Ishikawa (cell line): ENCODE measurements around the gene UQCC5.

ENCODE experiments used
- CEBPB ChIP-seq: IDR thresholded peaks from 2 replicates; pipeline ENCODE4 v1.6.1; 2012
- CREB1 ChIP-seq: IDR thresholded peaks from 2 replicates; pipeline ENCODE4 v1.6.1; 2012; ENCODE audit warnings: low read depth
- EGR1 ChIP-seq: IDR thresholded peaks from 2 replicates; pipeline ENCODE4 v1.6.1; 2012
- EP300 ChIP-seq: IDR thresholded peaks from 2 replicates; pipeline ENCODE4 v1.6.1; 2012; ENCODE audit warnings: borderline replicate concordance
- FOXM1 ChIP-seq: IDR thresholded peaks from 2 replicates; pipeline ENCODE4 v1.6.1; 2012; ENCODE audit warnings: low read depth, borderline replicate concordance
- MAX ChIP-seq: IDR thresholded peaks from 2 replicates; pipeline ENCODE4 v1.6.1; 2012
- NFIC ChIP-seq: IDR thresholded peaks from 2 replicates; pipeline ENCODE4 v1.6.1; 2012
- RAD21 ChIP-seq: IDR thresholded peaks from 2 replicates; pipeline ENCODE4 v1.6.1; 2012; ENCODE audit warnings: low read depth
- REST ChIP-seq: IDR thresholded peaks from 2 replicates; pipeline ENCODE4 v1.6.1; 2012; ENCODE audit warnings: low read depth, mild to moderate bottlenecking
- TEAD4 ChIP-seq: IDR thresholded peaks from 2 replicates; pipeline ENCODE4 v1.6.1; 2012
- USF1 ChIP-seq: IDR thresholded peaks from 2 replicates; pipeline ENCODE4 v1.6.1; 2012
- YY1 ChIP-seq: IDR thresholded peaks from 2 replicates; pipeline ENCODE4 v1.6.1; 2012; ENCODE audit warnings: low read depth
- ZBTB7A ChIP-seq: IDR thresholded peaks from 2 replicates; pipeline ENCODE4 v1.6.1; 2012; ENCODE audit warnings: low read depth

UQCC5 gene

GRCh38 chr3:52524752-52525679, 11.4 kb upstream of the UQCC5 start:
- no peak for TF ChIP-seq CEBPB
- no peak for TF ChIP-seq EP300
- TF ChIP-seq MAX, result no peak
- TF ChIP-seq REST, result no peak
- no peak for TF ChIP-seq CREB1
- no peak for TF ChIP-seq YY1
- no peak for TF ChIP-seq EGR1
- no peak for TF ChIP-seq ZBTB7A
- no peak for TF ChIP-seq USF1
- no peak for TF ChIP-seq RAD21
- TF ChIP-seq NFIC, result no peak

- TF ChIP-seq FOXM1 (no peak), MAX (no peak), EGR1 (no peak), CEBPB (no peak), ZBTB7A (no peak), REST (no peak), TEAD4 (no peak), USF1 (no peak), EP300 (no peak)
These were observed 10.5 kb upstream of the UQCC5 start for GRCh38 chr3:52525680-52526561.

- TF ChIP-seq RAD21 (no peak), ZBTB7A (no peak), FOXM1 (no peak), MAX (no peak), NFIC (no peak), CEBPB (no peak), TEAD4 (no peak), CREB1 (no peak), REST (no peak)
These were observed 9.2 kb upstream of the UQCC5 start for GRCh38 chr3:52527039-52527731.
